Chondrocyte (in vitro differentiated cells): ENCODE data around the gene UTP3. TPM values are rescaled to one million over a fixed set of nuclear protein-coding genes. Genes with fewer than 3 reads are reported as not detected.
A peak's percentile ranks its signal among the peaks of the same experiment; 100 is the strongest.

Source experiments
- DNase-seq: peaks from one replicate; pipeline ENCODE4 v3.0.0; 2021; ENCODE audit warnings: mixed read lengths, low spot score
- H3K27ac Mint-ChIP-seq: one replicate; pipeline ENCODE4 v1.8.0; 2021; ENCODE audit warnings: mild to moderate bottlenecking, moderate library complexity, mixed read lengths; ENCODE audit not compliant: unreplicated experiment
- H3K27me3 Mint-ChIP-seq: 2 replicates; pipeline ENCODE4 v1.8.0; 2021; ENCODE audit warnings: low read depth, mixed read lengths
- H3K36me3 Mint-ChIP-seq: 2 replicates; pipeline ENCODE4 v1.8.0; 2021; ENCODE audit warnings: low read depth, mixed read lengths
- H3K4me1 Mint-ChIP-seq: 2 replicates; pipeline ENCODE4 v1.8.0; 2021; ENCODE audit warnings: low read depth, mild to moderate bottlenecking, mixed read lengths
- H3K4me3 Mint-ChIP-seq: one replicate; pipeline ENCODE4 v1.8.0; 2021; ENCODE audit warnings: mild to moderate bottlenecking, moderate library complexity, mixed read lengths; ENCODE audit not compliant: unreplicated experiment
- H3K9me3 Mint-ChIP-seq: 2 replicates; pipeline ENCODE4 v1.8.0; 2021; ENCODE audit warnings: low read depth, mixed read lengths
- total RNA-seq: library from RNA; stranded (reverse); gene quantifications from 3 replicates; pipeline ENCODE4 v1.2.1, GENCODE V29; 2021
- TF ChIP-seq, protein P1 (sequence below): fragments of 200-600 bp; sonication (generic); IDR thresholded peaks from 2 replicates; pipeline ENCODE4 v1.5.0; 2021; ENCODE audit warnings: antibody characterized with exemption, mild to moderate bottlenecking, moderate library complexity

Gene UTP3
- total RNA-seq, 1 donor from 2014 or later, result 25.7 TPM

DNA sequence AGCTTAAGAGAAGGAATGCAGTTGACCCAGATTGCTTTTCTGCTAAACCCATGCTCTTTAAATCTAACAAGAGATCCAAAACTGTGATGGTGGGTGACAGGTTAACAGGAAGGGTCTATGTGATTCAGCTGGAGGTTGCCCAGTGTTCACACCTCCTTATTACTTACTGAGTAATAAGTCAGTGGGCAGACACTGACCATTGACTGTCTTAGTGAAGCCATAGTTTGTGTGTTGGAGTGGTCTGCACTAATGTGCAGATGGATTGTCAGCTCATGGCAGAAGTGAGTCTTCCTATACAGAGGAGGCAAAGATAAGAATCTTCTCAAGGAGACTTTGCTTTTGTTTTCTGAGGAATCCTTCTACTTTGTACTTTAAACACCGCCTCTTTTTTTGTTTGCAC, 18.2 kb downstream of the UTP3 start:
- peak overlapping the region; percentile 93 for H3K27ac Mint-ChIP-seq
- peak overlapping the region; percentile 93 for H3K4me3 Mint-ChIP-seq
- H3K9me3 Mint-ChIP-seq, result no peaks in the 10 kb centered on the region
- H3K27me3 Mint-ChIP-seq, result no peaks in the 10 kb centered on the region
- peaks cover 24% of the 10 kb centered on the region for H3K4me1 Mint-ChIP-seq
- H3K36me3 Mint-ChIP-seq, result no peaks in the 10 kb centered on the region
- TF ChIP-seq, protein P1, sequence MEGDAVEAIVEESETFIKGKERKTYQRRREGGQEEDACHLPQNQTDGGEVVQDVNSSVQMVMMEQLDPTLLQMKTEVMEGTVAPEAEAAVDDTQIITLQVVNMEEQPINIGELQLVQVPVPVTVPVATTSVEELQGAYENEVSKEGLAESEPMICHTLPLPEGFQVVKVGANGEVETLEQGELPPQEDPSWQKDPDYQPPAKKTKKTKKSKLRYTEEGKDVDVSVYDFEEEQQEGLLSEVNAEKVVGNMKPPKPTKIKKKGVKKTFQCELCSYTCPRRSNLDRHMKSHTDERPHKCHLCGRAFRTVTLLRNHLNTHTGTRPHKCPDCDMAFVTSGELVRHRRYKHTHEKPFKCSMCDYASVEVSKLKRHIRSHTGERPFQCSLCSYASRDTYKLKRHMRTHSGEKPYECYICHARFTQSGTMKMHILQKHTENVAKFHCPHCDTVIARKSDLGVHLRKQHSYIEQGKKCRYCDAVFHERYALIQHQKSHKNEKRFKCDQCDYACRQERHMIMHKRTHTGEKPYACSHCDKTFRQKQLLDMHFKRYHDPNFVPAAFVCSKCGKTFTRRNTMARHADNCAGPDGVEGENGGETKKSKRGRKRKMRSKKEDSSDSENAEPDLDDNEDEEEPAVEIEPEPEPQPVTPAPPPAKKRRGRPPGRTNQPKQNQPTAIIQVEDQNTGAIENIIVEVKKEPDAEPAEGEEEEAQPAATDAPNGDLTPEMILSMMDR, result no peak
- no peak for DNase-seq

DNA sequence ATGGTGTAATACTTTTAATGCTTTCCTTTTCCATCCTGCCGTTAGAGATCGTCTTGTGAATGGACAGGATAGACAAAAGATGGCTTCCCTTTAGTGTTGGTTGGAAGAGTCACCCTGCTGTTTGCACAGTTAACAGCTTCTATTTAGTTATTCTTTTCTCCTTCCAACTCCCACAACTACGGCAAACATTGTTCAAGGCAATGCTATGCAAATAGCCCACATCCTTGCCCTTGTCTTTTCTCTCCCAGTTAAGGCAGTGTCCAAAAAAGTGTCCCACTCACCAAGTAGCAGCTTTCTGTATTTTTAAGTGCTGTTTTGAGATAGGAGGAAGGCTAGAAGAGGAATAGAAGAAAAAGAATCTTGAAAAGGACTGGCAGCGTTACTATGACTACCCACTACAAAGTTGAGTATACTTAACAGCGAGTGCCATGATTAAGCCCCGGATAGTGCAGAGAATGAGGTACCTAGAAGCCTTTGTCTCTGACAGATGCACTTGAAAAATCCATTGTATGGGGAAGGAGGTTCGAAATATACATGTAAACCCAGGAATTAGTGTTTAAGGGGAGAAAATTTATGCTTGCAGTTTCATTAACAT, 21.4 kb downstream of the UTP3 start:
- no peaks in the 10 kb centered on the region for H3K36me3 Mint-ChIP-seq
- no peak overlapping the region for H3K27ac Mint-ChIP-seq
- no peaks in the 10 kb centered on the region for H3K27me3 Mint-ChIP-seq
- no peak overlapping the region for H3K4me3 Mint-ChIP-seq
- TF ChIP-seq, protein P1, result no peak
- H3K9me3 Mint-ChIP-seq, result no peaks in the 10 kb centered on the region
- peaks cover 14% of the 10 kb centered on the region for H3K4me1 Mint-ChIP-seq
- no peak for DNase-seq

DNA sequence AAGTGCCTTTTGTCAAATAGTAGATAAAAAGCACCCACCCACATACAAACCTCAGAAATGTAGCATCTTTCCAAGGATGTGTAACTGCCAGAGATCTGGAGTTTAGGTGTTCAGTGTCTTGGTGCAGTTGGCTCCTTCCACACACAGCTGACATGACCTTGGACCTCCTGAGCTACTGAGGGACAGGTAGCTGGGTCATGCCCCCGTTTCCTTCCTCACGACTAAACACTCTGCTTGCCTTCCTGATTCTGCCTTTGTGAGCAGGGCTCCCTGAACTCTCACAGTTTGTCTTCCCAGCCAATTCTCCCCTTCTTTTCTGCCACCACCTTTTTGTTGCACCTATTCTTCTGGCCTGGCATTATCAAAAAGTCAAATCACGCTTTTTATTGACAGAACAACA, 23.3 kb downstream of the UTP3 start:
- H3K27ac Mint-ChIP-seq, result no peak overlapping the region
- no peaks in the 10 kb centered on the region for H3K9me3 Mint-ChIP-seq
- H3K27me3 Mint-ChIP-seq, result no peaks in the 10 kb centered on the region
- TF ChIP-seq, protein P1, result no peak
- DNase-seq, result no peak
- H3K4me3 Mint-ChIP-seq, result no peak overlapping the region
- H3K4me1 Mint-ChIP-seq, result peaks cover 4% of the 10 kb centered on the region
- no peaks in the 10 kb centered on the region for H3K36me3 Mint-ChIP-seq

DNA sequence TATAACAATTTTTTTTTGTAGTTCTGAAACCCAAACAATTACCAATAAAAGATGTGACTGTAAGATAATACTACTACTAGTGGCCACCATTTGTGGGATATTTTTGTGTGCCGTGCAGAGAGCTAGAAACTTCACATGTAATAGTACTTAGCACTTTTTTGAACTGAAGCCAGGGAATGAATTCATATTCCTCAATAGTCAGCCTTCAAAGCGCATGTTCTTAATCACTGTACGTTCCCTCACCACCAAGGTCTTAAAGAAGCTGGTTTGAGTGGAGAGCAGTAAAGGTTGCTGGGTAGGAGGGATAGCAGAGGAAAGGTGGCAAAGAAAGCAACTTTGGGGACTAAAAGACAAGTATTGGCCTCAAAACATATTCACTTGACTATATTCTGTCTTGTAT, 23.8 kb downstream of the UTP3 start:
- Mint-ChIP-seq H3K27me3 (no peaks in the 10 kb centered on the region), H3K4me3 (no peak overlapping the region), H3K9me3 (no peaks in the 10 kb centered on the region), H3K36me3 (no peaks in the 10 kb centered on the region), H3K27ac (no peak overlapping the region), H3K4me1 (no peaks in the 10 kb centered on the region)
- TF ChIP-seq, protein P1, result no peak
- DNase-seq, result no peak

DNA sequence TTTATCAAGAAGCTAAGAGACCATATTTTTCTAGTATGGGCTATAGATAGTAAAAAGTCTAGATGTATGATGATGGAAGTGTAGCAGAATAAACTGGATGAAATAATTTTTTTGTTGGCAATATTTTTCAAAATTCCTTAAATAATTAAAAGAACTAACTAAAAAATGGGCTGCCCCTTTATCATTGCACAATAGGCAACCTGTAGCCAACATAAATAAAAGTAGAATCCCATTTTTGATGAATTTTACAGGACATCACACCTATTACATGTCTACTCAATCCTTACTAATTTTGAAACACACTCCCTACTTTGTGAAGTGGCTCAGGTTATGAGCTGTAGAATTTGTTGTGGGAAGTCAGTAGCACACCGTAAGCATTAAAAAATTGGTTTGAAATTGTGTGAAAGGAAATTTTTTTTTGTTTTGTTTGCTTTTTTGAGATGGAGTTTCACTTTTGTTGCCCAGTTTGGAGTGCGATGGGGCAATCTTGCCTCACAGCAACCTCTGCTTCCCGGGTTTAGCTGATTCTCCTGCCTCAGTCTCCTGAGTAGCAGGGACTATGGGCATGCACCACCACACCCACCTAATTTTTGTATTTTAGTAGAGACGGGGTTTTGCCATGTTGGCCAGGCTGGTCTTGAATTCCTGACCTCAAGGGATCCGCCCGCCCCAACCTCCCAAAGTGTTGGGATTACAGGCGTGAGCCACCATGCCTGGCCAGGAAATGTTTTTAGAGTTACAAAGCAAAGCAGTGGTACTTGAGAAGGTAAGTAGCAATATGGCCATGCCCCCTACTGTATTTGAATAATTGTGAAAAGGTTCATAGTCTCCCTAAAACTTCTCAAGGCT, 24.5 kb downstream of the UTP3 start:
- no peak overlapping the region for H3K4me3 Mint-ChIP-seq
- TF ChIP-seq, protein P1, result no peak
- H3K9me3 Mint-ChIP-seq, result no peaks in the 10 kb centered on the region
- H3K27me3 Mint-ChIP-seq, result no peaks in the 10 kb centered on the region
- no peaks in the 10 kb centered on the region for H3K36me3 Mint-ChIP-seq
- DNase-seq, result no peak
- H3K4me1 Mint-ChIP-seq, result no peaks in the 10 kb centered on the region
- H3K27ac Mint-ChIP-seq, result no peak overlapping the region
